NCI-H1436 treated with DMSO at 0.1 percent for 48 hours (cell line): Measurements from ENCODE around the gene RBBP4.
"Not testable (repeated sequence)": the region's sequence is repeated elsewhere in the genome, so short reads cannot be mapped to it uniquely, and the experiment has no call there.

Experiments
- DNase-seq: peaks from one replicate; lab custom pipeline; 2025; lab: John Stamatoyannopoulos, UW

Gene RBBP4

DNA sequence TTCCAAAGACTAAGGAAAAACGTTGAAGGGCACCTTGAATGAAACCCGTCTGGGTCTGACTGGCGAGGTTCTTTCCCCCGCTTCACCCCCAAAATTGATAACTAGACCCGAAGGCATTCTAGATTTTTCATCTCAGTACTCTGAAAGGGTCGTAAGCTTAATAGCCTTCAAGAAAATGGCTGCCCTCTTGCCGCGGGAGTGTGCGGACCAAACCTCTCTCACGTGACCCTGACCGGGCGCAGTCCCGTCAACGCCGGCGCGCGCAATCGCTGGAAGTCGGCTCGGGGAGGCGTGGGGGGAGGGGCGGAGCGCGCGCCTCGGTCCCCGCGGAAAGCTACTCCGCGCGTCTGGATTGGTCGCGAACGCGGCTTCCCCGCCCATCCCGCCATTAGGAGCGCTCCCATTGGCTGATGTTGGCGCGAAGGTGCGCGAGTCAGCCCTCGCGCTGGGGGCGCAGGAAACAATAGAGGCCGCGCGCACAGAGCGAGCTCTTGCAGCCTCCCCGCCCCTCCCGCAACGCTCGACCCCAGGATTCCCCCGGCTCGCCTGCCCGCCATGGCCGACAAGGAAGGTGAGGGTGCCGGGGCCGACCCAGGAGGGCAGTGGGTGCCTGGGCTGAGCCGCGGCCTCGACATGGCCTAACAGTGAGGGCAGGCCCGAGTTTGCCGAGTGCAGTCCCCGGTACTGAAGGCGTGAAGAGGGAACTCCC is at the start of gene RBBP4:
RBBP4 (plus strand) TSS at position 457 of the 709 bp plus-strand sequence; CDS start at position 556, 99 bp downstream.
- peak; percentile 83 for DNase-seq

DNA sequence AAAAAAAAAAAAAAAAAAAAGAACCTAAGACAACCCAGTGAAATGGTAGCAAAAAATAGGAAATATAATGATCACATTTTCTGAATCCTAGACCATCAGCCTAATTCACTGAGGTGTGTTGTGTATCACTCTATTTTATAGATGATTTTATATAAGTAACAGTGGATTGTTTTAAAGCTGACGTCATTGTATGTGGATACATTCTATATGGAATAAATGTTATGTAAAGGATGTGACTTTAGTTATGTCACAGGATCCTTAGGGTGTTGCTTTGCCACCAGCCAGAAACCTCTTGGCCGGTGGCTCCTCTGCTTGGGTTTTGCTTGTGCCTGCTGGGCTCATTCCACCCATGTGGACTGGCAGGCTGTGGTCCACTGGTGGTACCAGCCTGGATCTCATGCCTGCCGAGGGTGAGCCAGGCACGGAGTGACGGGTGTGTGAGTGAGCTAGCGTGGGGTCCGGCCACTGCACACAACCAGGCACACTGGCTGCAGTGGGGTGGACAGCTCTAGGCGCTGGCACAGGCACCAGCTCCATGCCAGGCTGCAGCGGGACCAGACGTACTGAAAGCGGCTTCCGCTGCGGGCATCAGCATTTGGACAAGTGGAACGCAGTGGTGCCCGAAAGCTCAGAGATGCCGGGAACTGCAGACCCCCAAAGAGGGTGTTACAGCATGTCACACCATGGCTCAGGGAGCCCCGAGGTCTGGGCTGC is 45.1 kb upstream of the RBBP4 start:
- DNase-seq, result no peak

DNA sequence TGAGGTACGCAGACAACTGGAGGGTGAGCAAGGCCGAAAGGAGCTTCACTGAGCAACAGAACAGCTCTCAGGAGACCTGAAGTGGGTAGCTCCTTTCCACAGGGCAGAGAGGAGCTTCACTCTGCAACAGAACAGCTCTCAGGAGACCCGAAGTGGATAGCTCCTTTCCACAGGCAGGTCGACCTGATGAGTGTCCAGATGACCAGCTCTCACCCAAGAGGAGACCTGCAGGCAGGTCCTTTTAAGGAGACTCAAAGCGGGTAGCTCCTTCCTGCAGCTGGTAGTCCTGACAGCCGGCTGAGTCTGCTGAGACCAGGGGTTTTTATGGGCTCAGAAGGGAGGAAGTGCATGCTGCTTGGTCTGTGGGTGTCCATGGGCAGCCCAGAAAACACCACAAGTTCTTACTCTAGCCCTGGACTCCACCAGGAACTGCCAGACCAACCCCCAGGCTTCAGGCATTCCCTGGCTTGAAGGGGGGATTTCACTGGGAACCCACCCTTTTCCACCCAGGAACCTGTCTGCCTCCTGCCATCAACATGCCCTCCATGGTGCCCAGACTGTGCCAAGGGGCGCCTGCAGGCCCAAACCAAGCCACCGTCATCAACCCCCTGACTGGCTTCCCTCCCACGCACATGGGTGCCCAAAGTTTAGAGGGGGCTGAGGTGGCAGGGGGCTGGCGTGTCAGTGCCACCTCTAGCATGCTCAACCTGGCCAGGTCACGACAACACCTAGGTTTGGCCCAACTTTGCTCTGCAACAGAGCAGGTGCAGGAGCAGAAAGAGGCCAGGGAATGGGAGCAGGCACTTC is 44.2 kb upstream of the RBBP4 start:
- DNase-seq, result no peak

DNA sequence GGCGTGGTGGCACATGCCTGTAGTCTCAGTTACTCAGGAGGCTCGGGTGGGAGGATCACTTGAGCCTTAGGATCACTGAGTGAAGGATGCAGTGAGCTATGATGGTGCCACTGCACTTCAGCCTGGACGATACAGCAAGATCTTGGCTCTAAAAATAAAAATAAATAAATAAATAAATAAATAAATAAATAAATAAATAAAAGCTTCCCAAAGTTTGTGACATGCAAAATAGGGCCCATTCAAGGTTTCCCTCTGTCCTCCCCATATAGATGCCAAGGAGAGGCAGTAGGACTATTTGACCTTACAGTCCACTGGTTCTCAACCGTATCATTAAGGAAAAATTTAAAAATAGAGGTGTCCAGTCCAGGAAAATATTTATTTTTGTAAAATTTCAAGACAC is 41.8 kb upstream of the RBBP4 start:
- no peak for DNase-seq

DNA sequence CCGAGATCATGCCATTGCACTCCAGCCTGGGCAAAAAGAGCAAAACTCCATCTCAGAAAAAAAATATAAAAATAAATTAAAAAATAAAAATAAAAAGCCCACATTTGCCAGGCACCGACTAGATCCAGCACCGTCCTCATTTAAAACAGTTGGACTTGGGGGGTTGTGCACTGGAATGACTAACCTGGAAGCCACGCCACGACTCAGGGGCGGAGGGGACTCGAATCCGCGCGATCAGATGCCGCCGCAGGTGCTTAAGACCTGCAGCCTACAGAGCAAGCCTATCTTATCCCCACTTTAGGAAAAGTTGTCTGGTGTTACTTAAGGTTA is 39.2 kb upstream of the RBBP4 start:
- DNase-seq, result no peak

DNA sequence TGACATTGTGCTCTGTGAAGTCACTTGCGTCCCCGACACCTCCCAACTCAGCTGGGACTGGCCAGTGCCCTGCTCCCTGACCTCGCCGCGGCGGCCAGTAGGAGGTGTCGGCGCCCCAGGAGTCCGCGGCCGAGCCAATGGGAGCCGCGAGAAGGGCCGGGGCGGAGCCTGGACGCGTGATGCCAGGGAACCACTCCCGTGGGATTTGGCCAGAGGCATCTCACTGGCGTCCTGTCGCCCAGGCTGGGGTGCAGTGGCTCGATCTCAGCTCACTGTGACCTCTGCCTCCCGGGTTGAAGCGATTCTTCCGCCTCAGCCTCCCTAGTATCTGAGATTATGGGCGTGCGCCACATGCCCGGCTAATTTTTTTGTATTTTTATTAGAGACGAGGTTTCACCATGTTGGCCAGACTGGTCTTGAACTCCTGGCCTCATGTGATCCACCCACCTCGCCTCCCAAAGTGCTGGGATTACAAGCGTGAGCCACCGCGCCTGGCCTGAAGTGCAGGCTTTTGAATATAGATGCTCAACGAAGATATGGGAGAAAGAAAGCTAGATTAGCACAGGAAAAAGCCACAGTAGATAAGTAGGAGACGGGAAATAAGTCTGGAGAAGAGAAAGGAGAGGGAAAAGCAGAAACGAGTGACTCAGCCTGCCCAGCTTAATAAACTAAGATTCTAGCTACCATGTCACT is 38.7 kb upstream of the RBBP4 start:
- peak; percentile 66 for DNase-seq

DNA sequence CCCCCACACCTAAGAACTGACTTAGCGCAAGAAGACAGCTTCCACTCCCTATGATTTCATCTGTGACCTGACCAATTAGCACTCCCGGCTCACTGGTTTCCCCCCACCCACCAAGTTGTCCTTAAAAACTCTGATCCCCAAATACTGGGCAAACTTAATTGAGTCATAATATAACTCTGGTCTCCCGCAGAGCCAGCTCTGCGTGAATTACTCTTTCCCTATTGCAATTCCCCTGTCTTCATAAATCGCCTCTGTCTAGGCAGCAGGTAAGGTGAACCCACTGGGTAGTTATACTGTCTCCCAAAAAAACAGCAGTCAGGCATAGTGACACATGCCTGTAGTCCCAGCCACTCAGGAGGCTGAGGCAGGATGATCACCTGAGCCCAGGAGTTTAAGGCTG is 37.5 kb upstream of the RBBP4 start:
- DNase-seq, result no peak

DNA sequence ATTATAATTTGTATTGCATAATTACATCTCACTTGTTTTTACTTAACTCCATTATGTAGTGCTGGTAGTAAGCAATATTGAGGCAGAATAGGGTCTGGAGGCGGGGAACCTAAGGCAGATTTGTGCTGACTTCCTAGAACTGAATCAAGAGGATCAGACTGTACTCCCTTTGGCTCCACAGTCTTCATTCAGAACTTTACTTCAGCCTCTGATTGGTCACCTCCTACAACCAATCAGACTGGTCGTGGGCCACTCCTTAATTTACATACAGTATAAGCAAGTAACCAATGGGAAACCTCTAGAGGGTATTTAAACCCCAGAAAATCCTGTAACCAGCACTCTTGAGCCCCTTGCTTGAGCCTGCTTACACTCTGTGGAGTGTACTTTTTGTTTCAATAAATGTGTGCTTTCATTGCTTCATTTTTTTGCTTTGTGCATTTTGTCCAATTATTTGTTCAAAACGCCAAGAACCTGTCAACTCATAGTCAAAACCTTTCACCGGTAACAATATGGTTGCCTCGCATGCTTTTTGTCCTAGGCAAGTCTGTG is 32.3 kb upstream of the RBBP4 start:
- no peak for DNase-seq

DNA sequence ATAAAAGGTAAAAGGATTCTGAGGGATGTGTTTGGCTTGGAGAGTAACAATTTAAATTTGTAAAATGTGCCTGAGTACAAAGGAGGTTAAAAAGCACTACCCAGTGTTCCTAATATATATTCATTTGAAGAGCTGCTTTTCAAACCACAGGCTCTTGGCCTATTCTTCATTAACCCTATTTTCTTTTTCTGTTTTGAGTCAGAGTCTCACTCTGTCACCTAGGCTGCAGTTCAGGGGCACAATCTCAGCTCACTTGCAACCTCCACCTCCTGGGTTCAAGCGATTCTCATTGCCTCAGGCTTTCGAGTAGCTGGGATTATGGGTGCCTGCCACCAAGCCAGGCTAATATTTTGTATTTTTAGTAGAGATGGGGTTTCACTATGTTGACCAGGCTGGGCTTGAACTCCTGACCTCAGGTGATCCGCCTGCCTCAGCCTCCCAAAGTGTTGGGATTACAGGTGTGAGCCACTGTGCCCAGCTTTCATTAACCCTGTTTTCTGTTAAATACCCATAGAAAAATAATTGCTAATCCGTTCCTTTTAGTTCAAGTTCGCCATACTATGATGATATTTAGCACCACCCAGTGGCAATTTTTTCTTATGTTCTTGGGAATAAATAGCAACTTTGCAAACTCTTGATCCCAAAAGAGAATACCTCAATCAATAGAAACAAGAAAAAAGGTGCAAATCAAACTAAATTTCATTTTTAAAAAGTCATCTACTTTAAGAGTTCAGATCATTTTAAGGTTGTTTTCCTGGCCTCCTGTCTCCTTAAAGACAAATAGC is 31.1 kb upstream of the RBBP4 start:
- no peak for DNase-seq

DNA sequence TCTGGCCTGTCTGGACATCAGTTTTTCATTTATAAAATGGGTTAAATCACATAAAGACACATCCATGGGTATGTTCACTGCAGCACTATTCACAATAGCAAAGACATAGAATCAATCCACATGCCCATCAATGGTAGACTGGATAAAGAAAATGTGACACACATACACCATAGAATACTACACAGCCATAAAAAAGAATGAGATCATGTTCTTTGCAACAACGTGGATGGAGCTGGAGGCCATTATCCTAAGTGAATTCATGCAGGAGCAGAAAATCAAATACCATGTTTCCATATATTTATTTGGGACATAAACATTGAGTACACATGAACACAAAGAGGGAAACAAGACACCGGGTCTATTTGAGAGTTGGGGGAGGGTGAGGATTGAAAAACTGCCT is 28.8 kb upstream of the RBBP4 start:
- DNase-seq, result no peak

DNA sequence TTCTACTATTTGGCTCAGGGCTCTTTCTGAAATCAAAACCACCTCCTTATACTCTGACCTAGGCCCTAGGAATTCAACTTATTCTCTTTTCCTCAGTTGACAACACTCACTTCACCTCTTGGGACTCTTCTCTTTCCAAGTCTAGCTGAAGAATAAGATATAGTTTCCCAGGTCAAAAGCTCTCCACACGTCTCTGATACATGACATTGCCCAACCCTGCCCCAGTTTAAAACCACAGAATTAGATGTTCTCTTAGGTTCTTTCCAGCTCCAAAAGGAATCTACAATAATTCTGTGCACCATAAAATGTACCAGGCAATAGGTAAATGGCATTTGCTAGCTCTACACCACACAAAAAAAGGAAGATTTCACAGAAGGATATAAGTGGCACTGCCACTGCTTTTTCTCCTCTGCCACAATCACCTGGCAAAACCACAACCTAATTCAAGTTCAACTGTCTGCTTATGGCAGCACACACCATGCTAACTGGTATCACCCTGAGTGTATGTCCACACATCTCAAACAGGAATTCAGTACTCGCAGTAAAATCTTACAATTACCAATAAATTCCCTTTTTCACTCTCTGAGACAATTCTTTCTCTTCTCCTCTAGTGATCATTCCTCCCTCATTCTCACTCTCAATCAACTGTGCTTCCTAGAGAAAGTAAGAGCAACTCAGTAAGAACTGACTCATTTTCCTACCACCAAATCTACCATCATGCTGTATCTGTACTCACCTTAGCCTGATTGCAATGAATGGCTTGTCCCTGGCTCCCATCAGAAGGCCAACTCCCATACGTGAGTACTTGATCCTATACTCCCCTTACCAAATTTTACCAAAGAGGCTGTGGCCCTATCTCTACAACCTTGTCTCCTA is 28.0 kb upstream of the RBBP4 start:
- no peak for DNase-seq

DNA sequence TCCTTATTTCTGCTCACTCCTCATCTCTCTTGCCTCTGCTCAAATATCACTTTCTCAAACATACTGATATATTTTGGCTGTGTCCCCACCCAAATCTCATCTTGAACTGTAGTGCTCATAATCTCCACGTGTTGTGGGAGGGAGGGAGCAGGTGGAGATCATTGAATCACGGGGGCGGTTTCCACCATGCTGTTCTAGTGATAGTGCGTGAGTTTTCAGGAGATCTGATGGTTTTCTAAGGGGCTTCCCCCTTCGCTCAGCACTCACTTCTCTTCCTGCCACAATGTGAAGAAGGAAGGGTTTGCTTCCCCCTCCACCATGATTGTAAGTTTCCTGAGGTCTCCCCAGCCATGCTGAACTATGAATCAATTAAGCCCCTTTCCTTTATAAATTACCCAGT is 27.2 kb upstream of the RBBP4 start:
- no peak for DNase-seq

DNA sequence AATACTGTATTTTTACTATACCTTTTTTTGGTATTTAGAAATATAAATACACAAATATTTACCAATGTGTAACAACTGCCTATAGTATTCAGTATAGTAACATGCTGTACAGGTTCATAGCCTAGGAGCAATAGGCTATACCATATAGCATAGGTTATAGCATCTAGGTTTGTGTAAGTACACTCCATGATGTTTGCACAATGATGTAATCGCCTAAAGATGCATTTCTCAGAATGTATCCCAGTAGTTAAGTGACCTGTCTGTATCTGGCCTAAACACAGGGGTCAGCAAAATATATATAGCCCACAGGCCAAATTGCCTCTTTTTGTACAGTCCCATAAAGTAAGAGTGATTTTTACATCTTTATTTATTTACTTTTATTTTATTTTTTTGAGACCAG is 24.8 kb upstream of the RBBP4 start:
- DNase-seq, result no peak

DNA sequence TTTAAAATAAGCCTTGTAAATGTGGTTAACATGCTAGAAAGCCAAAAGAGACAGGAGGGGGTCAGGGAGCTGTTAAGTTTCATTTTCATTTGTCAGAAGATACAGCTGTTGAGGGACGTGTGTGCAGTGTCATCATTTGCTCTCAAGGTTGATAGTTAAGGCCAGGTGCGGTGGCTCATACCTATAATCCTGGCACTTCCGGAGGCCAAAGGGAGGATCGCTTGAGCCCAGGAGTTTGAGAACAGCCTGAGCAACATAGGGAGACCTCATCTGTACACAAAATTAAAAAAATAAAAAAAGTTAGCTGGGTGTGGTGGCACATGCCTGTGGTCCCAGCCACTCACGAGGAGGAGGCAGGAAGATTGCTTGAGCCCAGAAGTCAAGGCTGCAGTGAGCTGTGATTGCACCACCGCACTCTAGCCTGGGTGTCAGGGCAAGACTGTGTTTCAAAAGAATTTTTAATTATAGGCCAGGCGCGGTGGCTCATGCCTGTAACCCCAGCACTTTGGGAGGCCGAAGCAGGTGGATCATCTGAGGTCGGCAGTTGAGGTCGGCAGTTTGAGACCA is 23.3 kb upstream of the RBBP4 start:
- no peak for DNase-seq

DNA sequence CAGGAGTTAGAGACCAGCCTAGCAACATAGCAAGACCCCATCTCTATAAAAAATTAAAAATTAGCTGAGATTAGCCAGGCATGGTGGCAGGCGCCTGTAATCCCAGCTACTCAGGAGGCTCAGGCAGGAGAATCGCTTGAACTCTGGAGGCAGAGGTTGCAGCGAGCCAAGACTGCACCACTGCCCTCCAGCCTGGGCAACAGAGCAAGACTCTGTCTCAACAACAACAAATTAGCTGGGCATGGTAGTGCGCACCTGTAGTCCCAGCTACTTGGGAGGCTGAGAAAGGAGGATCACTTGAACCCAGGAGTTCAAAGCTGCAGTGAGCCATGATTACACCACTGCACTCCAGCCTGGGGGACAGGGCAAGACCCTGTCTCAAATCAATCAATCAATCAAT is 20.8 kb upstream of the RBBP4 start:
- DNase-seq, result not testable (repeated sequence)

DNA sequence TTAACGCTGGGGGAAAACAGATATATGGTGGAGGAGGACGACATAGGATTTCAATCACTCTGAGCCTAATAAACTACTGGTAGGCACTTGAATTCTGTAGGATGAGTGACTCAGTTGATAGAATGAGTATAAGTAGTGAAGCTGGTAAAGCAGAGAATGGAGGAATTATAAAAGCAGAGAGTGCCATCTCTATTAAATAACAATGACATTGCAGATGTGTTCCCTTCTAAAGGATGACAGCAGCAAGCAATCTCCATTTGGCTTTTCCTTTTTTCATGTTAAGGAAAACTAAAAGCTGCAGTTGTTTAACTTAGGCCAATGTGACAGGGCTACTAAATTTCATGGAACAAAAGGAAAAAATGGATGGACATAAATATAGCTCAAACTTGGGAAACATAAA is 18.2 kb upstream of the RBBP4 start:
- no peak for DNase-seq

DNA sequence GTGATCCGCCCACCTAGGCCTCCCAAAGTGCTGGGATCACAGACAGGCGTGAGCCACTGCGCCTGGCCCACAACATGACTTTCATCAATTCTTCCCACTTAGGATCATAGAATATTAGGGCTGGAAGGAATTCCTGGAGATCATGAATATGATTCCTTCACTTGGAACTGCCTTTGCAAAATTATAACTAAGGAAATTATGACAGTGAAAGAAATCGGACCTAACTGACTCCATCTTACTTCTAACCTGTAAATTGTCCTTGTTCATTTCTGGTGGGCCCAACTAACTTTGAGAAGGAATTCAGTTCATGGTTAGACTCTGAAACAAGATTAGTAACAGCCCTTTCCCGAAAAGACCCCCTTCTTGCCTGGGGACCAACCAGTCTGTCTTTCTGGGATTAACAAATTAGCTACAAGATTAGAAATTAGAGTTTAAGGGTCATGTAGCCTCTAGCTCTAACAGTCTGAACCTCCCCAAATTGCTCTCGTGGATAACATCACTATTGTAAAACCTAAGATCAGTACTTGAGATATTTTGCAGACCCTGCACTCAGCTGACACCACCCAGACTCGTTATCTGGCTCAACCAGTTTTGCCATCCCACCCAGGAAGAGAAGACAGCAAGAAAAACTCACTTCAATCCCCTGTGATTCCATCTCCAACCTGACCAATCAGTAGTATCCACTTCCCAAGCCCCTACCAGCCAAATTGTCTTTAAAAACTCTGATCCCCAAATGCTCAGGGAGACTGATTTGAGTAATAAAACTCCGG is 15.3 kb upstream of the RBBP4 start:
- DNase-seq, result no peak

DNA sequence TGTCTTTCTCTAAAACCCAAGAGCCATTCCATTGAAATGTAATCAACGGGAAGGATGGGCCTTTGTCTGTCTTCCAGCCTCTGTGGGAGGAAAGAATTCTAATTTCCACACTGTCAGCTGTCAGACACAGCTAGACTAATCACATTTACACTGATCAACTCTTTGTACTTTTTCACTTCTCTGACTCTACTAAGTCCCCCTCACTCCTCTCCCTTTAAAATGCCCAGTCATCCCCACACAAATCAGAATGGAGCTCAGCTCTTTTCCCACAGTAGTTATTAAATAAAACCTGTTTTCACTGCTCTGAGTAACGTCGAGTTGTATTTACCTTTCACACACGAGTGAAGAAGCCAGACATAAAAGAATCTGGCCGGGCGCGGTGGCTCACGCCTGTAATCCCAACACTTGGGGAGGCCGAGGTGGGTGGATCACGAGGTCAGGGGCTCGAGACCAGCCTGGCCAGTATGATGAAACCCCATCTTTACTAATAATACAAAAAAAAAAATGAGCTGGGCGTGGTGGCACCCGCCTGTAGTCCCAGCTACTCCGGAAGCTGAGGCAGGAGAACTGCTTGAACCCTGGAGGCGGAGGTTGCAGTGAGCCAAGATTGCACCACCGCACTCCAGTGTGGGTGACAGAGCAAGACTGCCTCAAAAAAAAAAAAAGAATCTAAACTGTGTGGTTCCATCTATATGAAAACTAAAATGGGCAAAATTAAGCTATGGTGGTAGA is 13.9 kb upstream of the RBBP4 start:
- DNase-seq, result no peak
